Brain pericyte (primary cell): ENCODE measurements around the gene IL11RA.

Source experiments
- DNase-seq: peaks from one replicate; pipeline ENCODE4 v3.0.0-alpha.2; 2012; ENCODE audit warnings: low read depth, low spot score

Gene IL11RA

DNA sequence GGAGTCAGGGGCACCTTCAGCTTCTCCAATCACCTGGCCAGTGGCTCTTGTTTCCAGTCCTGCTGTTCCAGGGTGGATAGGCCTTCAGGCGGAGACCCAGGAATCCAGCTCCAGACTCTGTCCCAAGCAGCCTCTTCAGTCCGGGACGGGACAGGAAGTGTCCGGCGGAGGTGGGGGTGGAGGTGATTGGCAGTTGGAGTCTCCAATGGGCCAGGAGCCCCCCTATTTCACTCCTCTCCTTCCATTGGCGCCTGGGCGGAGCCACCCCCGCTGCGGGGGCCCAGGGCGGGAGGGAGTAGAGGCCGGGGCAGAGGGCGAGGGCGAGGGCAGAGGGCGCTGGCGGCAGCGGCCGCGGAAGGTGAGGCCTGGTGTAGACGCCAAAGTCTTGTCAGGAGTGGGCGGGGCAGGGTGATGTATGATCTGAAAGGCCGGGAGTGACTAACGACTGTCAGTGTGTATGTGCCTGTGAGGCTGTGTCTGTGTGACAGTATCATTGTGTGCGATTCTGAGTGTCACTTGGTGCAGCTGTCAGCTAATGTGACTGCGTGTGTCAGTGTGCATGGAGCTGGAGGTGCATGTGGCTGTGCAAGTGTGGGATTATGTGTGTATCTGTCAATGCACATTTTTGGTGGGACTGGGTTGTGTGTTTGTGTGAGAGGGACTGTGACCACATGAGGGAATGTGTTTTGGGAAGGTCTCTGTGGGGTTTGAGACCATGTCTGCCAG, at the start of gene IL11RA:
Gene IL11RA (plus strand): TSS at position 310 of the 726 bp plus-strand sequence. CDS start 3,033 bp downstream, outside the sequence.
- DNase-seq: no peak

DNA sequence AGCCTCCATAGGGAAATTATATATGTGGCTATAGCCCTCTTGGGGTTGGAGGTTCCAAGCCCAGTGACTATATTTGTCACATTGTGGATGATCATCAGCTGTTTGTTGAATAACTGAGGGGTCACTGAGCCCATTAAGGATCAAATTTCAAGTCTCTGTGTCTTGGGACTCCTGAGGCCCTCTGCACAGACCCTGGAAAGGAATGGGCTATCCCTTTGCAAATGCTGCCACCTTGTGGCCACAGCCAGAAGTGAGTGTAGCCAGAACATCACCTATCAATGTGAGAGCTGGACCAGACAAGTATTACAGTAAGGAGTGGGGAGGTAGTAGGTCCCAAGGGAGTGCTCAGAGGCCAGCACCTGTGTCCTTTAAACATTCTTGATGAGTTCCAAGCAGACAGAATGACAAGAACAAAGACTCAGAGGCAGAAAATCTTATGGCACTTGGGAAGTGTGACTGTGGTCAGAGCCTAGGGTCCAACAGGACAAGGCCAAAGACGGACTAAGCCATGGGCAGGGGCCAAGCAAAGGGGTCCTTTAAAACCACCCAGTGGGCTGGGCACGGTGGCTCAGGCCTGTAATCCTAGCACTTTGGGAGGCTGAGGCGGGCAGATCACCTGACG, 48.3 kb upstream of the IL11RA start:
- DNase-seq: peak; percentile 32

DNA sequence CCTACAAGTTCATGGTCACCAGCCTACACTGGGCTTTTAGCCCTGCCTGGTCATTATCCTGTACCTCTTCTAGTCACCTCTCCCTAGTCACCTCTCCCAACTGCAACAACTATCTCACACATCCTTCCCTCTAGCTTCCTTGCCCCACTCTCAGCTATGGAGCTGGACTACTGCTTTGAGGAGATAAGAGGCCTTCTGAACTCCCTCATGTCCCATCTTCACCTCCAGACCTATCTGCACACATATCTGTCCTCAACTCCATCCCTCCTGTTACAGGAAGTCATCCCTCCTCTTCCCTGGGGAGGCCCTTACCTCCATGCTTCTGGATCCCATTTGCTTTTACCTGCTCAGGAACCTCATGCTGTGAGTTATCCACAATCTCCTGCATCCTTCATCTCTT, 45.8 kb upstream of the IL11RA start:
- DNase-seq: no peak

DNA sequence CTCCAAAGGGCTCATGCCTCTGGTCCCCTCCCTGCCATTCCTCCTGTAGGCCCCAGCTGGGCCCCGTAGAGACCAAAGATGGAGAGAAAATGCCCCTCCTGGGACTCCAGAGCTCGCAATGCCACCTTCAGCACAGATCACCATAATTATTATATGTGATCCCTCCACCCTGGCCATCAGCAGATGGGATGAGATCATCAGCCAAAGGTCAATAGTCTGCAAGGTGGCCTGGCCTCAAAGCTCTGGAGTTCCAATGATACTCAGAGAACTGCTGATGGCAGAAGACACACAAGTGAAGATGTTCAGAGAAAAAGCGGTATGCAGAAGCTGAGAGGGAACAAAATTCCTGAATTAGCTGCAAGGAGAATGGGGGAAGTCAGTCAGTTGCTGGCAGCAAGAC, 45.1 kb upstream of the IL11RA start:
- DNase-seq: no peak

DNA sequence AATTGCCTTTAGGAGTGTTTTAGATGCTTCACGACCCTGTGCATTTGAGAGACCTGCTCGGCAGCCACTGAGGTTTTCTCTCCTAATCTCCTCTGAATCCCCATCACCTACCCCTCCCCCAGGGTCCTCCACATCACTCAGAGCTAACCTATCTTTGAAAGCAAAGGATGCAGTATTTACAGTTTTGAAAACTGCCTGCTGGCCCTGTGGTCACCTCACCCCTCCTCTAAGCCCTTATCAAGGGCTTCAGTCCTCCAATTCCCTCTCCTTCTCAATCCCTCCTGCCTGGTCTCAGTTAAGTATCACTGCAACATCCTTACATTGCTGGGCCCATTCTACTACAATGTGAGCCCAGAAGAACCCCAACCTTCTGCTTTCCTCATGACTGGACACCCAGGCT, 44.7 kb upstream of the IL11RA start:
- DNase-seq: no peak

DNA sequence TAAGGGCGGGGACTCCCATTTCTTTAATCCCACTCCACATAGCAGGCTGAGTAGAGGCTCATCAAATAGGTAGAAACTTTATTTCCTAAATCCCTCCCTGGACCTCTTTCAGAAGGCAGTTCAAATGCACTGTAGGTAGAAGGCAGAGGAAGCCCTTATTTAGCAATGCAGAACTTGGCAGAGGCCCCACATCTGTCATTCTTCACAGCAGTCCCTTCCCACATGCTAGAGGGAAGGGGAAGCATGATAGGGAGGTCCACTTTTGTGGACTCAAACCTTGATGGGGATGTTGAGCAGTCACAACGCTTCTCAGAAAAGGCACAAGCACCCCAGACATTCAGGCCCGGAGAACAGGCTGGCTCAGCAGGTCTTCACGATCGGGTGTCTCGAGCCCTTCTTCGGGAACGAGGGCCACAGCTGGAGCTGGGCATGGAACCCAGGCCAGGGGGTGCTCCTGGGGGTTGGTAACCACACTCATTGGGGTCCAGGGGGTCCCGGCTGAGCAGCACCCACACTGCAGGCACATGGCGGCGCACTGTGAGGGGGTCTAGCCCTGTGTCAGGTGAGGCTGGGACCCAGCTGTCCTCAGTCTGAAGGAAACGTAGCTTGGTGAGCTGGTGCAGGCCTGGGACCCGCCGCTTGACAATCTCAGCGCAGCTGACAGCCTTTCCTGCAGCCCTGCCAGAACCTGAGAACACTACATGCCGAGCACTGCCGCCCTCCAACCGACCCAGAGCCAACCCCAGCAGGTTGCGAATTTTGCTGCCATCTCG, 41.4 kb upstream of the IL11RA start:
- no peak for DNase-seq

DNA sequence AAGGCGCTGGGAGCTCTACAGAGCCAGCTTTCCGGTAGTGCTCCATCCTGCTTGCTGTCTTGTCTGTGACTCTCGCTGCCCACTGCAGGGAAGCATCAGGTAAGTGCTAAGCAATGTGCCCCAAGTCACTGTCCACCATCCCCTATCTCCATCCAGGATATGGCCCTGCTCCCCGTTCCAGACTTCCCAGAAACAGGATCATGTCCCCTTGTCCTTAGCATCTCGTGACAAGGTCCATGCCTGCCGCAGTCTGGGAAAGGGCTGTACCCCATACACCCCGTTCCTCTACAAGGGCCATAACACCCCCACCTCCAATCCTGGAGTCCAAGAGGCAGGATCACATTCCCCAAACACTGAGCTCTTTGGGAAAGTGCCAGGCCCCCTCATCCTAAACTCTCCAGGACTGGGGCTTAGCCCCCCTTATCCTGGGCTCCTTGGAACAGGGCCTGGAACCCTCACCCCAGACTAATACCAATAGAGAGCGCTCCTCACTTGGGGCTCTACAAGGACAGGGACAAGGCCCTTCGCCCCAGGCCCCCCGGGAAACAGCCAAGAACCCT, 40.7 kb upstream of the IL11RA start:
- DNase-seq: no peak

DNA sequence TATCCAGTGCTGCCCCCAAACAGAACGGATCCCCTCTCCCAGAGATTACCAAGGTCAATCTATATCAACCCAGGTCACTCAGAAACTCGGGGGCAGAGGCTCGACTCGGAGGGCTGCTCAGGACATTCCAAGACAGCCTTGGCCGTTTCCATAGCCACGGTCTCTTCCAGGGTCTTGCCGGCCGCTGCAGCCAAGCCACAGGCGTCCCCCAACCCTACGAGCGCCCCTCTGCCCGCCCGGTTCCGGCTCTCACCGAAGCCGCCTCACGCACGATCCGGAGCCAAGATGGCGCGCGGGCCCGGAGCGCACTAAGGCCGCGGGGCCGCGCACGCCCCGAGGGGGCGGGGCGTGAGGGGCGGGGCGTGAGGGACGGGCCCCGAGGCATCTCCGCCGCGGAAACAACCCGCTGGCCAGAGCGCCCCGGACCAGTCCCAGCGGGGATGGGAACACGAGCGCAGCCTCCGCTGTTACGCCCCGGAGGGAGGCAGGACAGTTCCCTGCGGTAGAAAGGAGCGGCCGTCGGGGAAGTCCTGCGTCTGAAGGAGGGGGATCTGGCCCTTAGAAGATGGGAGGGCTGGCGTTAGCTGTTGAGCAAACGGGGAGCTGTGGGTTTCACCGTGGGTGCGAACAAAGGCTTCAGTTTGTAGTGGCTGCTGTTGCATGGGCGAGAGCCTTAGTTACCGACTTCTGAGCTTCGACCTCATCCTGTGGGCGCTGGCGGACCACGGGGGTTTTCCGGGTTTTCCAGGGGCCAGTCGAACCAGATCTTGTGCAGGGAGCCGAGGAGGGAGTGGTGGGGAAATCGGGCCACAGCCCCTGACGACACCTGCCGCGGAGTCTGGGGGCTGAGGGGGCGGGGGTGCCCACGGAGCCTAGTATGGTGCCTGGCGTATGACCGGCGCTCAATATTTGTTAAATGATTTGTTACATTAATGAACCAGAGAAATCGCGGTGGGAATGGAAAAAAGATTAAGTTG, 39.9 kb upstream of the IL11RA start, which contains the start of gene RPP25L:
Gene RPP25L (minus strand): TSS at position 287 of the 977 bp plus-strand sequence. CDS start 801 bp downstream, outside the sequence.
- DNase-seq: peak; percentile 26

DNA sequence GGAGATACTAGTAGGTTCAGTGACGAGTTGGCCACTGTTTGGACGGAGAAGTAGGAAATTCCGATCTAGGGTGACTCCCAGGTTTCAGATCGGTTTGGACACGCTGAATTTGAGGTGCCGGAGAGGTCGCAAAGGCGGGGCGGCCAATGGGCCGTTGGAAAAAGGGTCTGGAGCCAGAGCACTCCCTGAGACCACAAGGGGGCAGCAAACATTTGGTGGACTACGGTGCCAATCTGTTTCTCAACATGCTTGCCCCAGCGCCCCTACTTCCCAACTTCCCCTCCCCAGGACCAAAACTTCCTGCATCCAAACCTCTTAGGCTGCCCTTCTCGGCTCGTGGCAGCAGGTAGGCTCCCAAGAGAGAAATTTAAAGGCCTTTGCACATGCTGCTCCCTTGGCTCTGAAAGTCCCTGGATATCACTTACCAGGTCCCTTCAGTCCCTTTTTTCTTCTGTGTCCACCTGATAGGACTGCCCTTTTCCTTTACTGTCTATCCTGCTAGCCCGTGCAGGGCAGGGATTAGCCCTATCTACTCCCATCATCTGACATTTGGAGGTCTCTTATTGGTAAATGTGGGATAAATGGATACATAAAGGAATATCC, 39.1 kb upstream of the IL11RA start:
- no peak for DNase-seq

DNA sequence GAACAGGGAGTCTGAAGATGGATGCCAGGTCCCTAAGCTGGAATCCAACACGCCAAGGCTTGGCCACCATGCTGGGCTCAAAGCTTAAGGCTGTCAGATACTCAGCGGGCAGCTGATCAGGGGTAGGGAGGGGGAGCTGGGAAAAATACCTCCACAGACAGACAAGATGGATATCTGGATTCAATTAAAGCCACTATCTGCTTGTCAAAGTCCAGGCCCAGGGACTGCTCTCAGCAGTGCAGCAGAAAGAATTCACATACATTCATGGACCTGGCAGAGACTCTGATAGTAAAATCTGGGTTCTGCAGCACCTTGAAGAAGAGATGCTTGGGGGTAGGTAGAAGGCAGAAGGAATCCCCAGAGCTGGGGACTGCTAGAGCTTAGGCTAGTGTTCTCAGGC, 36.9 kb upstream of the IL11RA start:
- no peak for DNase-seq

DNA sequence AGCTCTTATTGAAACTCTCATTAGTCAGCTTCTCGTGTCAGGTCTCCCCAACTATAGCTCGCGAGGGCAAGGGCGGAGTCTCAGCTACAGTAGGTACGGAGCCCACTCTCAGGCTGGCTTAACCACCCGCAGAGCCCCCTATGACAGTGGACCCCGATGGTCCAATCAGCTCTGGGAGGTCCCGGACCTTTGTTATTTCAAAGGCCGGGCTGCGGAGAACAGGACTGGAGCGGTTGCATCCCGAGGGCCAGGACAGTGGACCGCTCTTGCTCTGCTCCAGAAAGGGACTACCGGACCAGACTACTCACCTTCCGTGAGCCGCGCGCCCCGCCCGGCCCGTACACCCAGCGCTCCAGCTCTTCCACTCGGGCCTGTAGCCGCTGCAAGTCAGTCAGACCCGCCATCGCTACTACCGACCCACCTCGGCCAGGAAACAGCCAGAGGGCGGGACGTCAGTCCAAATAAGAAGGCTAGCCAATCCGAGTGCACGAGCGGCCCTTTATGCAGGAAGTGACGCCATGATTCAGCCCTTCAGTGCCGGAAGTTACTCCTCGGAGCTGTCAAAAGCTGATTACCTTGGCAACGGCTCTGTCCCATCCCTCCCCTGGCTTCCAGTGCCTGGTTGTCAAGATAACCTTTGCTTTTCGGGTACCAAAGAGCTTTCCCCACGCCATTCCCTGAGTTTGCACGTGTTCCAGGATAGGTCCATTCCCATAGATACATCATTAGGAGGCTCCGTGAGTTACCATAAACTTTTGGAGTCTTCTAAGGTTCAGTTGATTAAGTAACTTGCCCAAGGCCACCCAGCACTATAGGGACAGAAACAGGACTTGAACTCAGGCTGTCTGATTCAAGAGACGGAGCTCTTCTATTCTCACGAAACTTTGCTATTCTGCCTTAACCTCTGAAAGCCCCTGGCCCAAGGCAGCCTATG, 31.7 kb upstream of the IL11RA start, which contains the start of gene DCTN3:
Gene DCTN3 (minus strand): TSS at position 435 of the 934 bp plus-strand sequence. CDS start 31 bp downstream, at position 404.
- DNase-seq: peak; percentile 73

DNA sequence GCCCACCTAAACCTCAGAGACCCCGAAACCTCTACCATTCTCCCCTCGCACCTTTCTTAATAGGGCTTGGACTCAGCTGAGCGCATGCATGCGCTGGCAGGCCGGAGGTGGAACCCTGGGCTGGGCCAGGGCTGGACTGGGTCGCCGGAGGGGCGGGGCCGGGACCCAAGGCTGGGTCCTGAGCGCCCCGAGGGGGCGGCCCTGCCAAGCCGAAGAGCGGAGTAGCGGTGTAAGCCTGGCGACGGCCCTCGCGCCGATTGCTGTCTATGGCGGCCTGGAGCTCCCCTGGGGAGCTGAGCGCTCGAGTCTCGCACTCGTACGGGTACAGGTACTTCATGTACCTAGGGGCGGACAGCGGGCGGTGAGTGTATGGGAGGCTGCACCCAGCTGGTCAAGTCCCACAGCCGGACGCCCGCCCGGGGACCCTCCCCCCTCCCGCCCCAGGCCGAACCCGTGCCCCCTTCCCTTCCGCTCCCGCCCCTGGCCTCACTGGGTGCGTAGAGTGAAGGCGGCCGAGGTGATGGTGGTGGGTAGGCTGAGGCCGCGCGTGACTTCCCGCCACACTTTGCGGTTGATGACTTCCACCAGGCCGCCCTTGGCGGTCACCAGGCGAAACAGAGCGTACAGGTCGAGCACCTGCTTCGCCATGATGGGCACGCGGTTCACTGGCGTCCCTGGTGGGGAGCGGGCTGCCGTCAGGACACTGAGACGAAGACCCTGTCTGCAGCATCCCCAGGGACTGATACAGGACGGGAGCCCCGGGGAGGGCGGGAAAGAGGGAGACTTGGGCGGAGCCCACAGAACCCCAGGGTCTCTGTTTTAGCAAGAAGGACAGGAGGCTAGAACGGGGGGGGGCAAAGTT, 28.4 kb upstream of the IL11RA start:
- DNase-seq: no peak

DNA sequence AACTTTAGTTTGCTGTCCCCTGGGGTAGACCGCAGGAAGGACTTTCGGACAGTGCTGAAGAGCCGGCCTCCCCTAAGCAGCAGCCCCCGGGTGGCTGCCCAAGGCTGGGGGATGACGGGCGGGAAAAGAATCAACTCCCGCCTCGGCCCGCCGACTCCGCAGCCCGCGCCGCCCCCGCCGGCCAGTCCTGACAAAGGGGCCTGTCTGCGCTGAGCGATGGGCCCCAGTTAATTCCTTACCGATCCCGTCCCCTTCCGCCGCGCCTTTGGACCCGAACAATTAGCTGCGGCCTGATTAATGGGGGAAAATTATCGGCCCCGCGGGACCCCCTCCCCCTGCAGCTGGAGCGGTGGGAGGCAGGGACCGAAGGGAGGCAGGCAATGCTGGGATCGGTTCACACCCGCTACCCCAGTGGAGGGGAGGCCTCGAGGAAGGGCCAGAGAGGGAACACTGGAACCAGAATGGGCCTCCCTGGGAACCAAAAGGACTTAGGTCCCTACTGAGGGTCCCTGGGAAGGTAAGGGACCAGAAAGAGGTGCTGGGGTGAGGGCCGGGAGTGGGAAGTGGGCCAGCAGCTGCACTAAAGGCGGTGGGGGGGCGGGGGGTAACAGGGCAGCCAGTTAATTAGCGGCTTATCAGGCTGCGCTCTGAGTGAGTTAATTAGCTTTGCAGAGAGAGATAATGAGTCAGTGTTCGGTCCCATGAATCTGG, 27.4 kb upstream of the IL11RA start:
- DNase-seq: no peak

DNA sequence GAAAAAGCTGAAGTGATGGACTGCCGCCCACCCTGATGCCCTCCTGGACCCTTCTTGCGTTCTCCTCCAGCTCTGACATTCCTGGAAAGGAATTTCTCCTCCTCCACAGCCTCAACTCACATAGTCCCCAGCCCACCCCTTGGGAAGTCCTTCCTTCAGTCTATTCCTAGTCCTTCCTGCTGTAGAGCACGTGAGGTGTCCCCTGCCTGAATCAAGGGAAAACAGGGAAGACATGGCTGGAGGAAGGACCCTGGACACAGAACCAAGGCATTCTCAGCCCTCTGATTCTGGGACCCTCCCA, 26.8 kb upstream of the IL11RA start:
- no peak for DNase-seq

DNA sequence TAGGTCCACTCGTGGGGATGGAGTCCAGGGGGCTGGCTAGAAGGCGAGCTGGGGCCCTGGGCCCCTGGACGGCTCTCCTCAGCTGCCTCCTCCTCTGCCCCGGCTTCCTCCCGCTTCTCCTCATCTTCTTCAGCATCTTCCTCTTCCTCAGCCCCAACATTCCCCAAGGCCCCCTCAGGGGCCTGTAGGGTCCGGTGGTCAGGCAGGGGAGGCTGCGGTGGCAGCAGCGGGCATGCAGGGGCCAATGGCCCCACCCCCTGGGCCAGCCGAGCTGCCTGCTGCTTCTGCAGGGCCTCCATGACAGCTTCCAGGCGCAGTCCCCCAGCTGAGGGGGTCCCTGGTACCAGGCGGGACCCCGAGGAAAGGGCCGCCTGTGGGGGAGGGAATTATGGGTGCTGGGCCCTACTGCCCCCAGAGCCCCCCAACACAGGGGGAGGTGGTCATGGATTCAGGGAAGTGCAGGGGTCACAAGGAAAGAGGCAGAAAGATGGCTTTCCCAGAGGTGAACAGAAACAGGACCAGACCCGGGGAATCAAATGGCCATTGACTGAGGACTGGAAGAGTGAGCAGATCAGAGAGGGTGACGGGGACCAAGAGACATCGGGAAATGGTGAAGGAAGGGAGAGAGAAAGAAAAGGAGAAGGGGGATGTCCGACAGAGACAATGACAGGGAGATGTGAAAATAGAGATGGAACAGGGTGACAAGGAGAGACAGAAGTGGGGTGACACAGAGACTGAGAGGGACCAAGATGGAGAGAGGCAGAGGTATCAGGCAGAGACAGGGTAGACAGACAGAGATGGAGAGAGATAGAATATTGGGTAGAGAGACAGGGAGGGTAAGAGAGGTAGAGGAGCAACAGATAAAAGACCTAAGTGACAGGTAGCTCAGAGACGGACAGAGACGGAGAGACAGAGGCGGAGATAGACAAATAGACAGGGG, 24.0 kb upstream of the IL11RA start:
- DNase-seq: no peak

DNA sequence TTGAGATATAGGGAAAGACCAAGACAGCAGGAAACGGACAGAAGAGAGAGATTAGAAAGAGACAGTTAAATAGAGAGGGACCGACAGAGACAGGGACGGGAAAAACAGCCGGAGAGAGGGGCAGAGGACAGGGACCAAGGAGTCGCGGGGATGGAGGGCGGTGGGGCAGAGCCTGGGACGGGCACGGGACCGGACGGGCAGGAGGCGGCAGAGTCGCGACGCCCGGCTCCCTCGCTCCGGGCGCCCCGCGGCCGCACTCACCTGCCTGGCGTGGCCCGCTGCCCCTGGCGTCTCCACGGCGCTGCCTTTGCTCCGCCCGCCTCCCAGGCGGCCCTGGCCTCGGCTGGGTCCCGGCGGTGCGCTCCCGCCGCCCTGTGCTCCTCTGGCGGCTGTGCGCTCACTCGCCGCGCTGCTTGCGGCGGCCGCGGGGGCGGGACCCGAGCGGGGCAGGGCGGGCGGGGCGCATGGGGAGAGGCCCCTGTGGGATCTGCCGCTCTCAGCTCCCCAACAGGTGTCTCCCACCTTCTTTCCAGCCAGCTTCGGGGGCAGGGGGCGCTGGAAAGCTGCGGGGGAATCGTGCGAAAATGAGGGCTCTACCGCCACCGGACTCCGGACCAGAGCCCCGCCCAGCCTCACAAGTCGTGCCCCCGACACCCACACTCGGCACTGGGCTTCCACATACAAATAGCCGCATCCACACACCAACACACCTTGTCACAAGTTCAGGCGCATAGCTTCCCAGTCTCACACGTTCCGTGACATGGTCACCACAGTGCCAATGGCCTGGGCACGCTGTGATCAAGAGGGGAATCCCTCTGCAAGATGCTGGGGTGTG, 23.1 kb upstream of the IL11RA start, which contains the start of gene ARID3C:
Gene ARID3C (minus strand): TSS at position 411 of the 835 bp plus-strand sequence. CDS start 1,052 bp downstream, outside the sequence.
- DNase-seq: no peak
